BE2C (cell line): ENCODE data around the gene GTF2IRD1.
"Not testable (repeated sequence)": the region's sequence is repeated elsewhere in the genome, so short reads cannot be mapped to it uniquely, and the experiment has no call there.

Source experiments
- DNase-seq: peaks from one replicate; pipeline ENCODE4 v3.0.0-alpha.2; 2020
- H3K27me3 ChIP-seq: fragments of 250-450 bp; sonication (Bioruptor Pico); 2 replicates; pipeline ENCODE4 v1.5.1; 2020; ENCODE audit warnings: mild to moderate bottlenecking
- H3K36me3 ChIP-seq: fragments of 250-450 bp; sonication (Bioruptor Pico); 2 replicates; pipeline ENCODE4 v1.5.1; 2020; ENCODE audit warnings: mild to moderate bottlenecking
- H3K4me1 ChIP-seq: fragments of 250-450 bp; sonication (Bioruptor Pico); 2 replicates; pipeline ENCODE4 v1.5.1; 2020
- H3K4me3 ChIP-seq: 2 replicates; pipeline ENCODE4 v1.5.1; 2011; ENCODE audit warnings: low read depth, low read length
- H3K9me3 ChIP-seq: fragments of 250-450 bp; sonication (Bioruptor Pico); 2 replicates; pipeline ENCODE4 v1.5.1; 2020
- TF ChIP-seq, protein P1 (sequence below): IDR thresholded peaks from 2 replicates; pipeline ENCODE4 v1.5.1; 2012; ENCODE audit warnings: mild to moderate bottlenecking, low read depth, low read length

The GTF2IRD1 gene

DNA sequence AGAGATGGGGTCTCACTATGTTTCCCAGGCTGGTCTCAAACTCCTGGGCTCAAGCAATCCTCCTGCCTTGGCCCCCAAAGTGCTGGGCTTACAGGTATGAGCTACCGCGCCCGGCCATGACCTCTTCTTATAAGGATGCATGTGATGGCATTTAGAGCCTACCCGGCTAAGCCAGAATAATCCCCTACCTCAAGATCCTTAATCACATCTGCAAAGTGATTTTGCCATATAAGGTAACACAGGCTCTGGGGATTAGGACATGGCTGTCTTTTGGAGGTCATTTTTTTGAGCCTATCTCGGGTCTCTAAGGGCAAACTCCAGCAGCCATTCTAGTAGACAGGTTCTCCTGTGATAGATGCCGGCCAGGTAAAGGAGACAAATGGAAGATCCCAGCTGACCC, 39.6 kb downstream of the GTF2IRD1 start:
- DNase-seq, result no peak
- no peaks in the 10 kb centered on the region for H3K27me3 ChIP-seq
- H3K9me3 ChIP-seq, result peaks cover 4% of the 10 kb centered on the region
- H3K4me1 ChIP-seq, result no peaks in the 10 kb centered on the region
- no peak overlapping the region for H3K4me3 ChIP-seq
- H3K36me3 ChIP-seq, result peaks cover 12% of the 10 kb centered on the region
- TF ChIP-seq, protein P1, sequence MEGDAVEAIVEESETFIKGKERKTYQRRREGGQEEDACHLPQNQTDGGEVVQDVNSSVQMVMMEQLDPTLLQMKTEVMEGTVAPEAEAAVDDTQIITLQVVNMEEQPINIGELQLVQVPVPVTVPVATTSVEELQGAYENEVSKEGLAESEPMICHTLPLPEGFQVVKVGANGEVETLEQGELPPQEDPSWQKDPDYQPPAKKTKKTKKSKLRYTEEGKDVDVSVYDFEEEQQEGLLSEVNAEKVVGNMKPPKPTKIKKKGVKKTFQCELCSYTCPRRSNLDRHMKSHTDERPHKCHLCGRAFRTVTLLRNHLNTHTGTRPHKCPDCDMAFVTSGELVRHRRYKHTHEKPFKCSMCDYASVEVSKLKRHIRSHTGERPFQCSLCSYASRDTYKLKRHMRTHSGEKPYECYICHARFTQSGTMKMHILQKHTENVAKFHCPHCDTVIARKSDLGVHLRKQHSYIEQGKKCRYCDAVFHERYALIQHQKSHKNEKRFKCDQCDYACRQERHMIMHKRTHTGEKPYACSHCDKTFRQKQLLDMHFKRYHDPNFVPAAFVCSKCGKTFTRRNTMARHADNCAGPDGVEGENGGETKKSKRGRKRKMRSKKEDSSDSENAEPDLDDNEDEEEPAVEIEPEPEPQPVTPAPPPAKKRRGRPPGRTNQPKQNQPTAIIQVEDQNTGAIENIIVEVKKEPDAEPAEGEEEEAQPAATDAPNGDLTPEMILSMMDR, result no peak

DNA sequence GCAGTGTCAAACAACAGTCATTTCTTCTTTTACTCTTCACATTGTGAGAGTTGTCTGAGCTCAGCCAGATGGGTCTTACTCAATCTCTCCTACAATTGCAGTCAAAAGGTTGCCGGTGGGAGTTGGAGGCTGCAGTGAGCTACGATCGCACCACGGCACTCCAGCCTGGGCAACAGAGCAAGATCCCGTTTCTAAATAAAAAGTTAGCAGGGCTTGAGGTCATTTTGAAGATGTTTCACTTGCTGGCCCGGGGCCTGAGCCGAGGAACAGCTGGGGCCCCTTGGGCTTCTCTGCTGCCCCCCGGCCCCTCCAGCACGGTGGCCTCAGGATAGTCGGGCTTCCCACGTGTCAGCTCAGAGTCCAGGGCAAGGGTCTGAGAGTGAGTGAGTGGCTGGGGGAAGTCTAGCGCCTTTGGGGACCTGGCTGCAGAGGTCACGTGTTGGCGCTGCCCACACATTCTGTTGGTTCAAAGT, 40.4 kb downstream of the GTF2IRD1 start:
- TF ChIP-seq, protein P1, result no peak
- peaks cover 12% of the 10 kb centered on the region for H3K36me3 ChIP-seq
- H3K27me3 ChIP-seq, result no peaks in the 10 kb centered on the region
- no peaks in the 10 kb centered on the region for H3K4me1 ChIP-seq
- H3K4me3 ChIP-seq, result no peak overlapping the region
- peaks cover 4% of the 10 kb centered on the region for H3K9me3 ChIP-seq
- no peak for DNase-seq

DNA sequence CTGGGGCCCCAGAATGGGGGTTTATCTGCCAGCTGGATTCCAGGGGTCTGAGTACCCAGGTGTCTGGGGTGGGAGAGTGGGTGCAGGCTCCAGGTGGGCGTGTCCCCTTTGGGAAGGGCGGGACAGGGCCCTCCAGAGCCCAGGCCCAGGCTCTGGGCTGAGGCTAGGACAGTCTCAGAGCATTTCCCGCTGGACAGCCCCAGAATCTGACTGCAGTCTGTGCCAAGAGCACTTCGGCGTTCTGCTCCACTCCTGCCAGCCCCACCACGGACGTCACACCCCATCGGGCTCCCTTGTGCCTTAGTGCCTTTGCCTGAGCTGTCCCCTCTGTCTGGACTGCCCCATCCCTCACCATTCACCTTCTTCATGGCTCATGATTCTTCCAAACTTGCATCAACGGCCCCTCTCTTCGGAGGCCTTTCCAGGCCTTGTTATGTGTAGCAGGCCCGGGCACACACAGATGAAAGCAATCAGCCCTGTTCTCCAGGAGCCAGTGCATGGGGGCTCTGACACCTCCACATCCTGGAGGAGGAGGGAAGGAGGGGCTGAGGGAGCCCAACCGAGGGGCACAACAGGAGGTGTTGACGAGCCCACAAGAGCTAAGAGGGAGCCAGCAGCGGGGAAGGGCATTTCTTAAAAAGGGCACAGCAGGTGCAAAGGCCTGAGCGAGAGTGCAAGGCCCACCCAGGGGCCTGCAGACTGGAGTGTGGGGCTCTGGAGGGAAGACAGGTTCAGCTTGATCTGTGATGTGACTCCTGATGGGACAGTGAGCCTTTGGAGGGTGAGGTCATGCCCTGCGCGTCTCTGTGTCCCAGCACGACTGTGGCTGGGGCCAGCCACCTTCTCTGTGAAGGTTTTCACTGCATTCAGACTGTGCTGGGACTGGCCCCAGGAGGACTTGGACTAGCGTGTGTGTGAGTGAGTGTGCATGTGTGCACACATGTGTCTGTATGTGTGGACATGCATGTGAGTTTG, 41.7 kb downstream of the GTF2IRD1 start:
- H3K9me3 ChIP-seq, result peaks cover 4% of the 10 kb centered on the region
- no peaks in the 10 kb centered on the region for H3K4me1 ChIP-seq
- peaks cover 16% of the 10 kb centered on the region for H3K36me3 ChIP-seq
- no peaks in the 10 kb centered on the region for H3K27me3 ChIP-seq
- DNase-seq, result no peak
- no peak overlapping the region for H3K4me3 ChIP-seq
- TF ChIP-seq, protein P1, result no peak

DNA sequence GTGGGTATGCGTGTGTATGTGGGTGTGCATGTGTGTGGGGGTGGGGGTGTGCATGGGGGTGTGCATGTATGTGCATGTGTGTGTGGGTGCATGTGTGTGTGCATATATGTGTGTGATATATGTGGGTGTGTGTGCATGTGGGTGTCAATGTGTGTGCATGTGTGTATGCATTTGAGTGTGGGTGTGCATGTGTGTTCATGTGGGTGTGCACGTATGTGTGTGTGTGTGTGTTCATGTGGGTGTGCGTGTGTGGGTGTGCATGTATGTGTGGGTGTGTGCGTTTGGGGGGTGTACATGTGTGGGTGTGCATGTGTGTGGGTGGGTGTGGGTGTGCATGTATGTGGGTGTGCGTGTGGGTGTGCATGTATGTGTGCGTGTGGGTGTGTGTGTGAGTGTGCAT, 42.6 kb downstream of the GTF2IRD1 start:
- Histone ChIP-seq H3K4me1 (no peaks in the 10 kb centered on the region), H3K27me3 (no peaks in the 10 kb centered on the region), H3K4me3 (no peak overlapping the region), H3K9me3 (peaks cover 4% of the 10 kb centered on the region), H3K36me3 (peaks cover 16% of the 10 kb centered on the region)
- TF ChIP-seq, protein P1, result no peak
- DNase-seq, result no peak

DNA sequence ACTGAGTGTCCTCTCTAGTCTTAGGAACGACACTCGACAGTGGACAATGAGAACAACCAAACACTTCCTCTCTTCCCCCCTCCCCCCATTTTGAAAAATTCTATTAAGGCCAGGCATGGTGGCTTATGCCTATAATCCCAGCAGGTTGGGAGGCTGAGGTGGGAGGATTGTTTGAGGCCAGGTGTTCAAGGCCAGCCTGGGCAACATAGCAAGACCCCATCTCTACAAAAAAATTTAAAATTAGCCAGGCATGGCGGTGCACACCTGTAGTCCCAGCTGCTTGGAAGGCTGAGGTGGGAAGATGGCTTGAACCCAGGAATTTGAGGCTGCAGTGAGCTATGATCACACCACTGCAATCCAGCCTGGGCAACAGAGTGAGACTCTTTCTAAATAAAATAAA, 43.1 kb downstream of the GTF2IRD1 start:
- not testable (repeated sequence) for H3K4me3 ChIP-seq, DNase-seq, H3K9me3 ChIP-seq, H3K27me3 ChIP-seq, H3K4me1 ChIP-seq
- H3K36me3 ChIP-seq, result peaks cover 15% of the 10 kb centered on the region

DNA sequence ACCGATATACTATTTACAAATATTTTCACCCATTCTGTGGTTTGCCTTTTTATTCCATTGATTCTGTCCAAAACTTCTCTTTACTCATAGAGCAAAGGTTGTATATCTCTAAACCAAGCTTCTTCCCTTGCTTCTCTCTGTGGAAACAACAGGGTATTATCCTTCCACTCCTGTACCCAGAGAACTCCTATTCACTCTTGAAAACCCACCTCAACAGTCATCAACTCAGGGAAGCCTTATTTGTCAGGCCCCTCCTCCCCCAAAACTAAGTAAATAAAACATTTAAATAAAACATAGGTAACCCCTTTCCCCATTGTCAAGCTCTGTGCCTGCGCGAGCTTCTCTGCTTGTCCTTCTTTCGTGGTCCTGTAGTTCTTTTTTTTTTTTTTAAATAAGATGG, 44.6 kb downstream of the GTF2IRD1 start:
- Histone ChIP-seq H3K4me1 (no peaks in the 10 kb centered on the region), H3K36me3 (peaks cover 13% of the 10 kb centered on the region), H3K4me3 (no peak overlapping the region), H3K27me3 (no peaks in the 10 kb centered on the region), H3K9me3 (no peaks in the 10 kb centered on the region)
- DNase-seq, result no peak
- TF ChIP-seq, protein P1, result no peak
